HFFc6 (cell line): Measurements from ENCODE around the gene NGLY1. TPM values are rescaled to one million over a fixed set of nuclear protein-coding genes. Genes with fewer than 3 reads are reported as not detected.

Experiments
- DNase-seq: peaks from one replicate; pipeline ENCODE4 v3.0.0-alpha.2; 2018
- H3K27ac Mint-ChIP-seq: 2 replicates; pipeline ENCODE4 v1.8.0; 2020; ENCODE audit warnings: mild to moderate bottlenecking, mixed read lengths
- H3K27me3 Mint-ChIP-seq: 2 replicates; pipeline ENCODE4 v1.8.0; 2021; ENCODE audit warnings: mild to moderate bottlenecking, moderate library complexity, mixed read lengths; ENCODE audit not compliant: insufficient read depth
- H3K36me3 Mint-ChIP-seq: 2 replicates; pipeline ENCODE4 v1.8.0; 2021; ENCODE audit warnings: low read depth, mixed read lengths
- H3K4me1 Mint-ChIP-seq: 2 replicates; pipeline ENCODE4 v1.8.0; 2020; ENCODE audit warnings: low read depth, mixed read lengths
- H3K4me3 Mint-ChIP-seq: 2 replicates; pipeline ENCODE4 v1.8.0; 2020; ENCODE audit warnings: mild to moderate bottlenecking, moderate library complexity, mixed read lengths
- H3K9me3 Mint-ChIP-seq: 2 replicates; pipeline ENCODE4 v1.8.0; 2020; ENCODE audit warnings: mild to moderate bottlenecking, mixed read lengths
- CTCF ChIP-seq: fragments of 200-600 bp; sonication (generic); IDR thresholded peaks from 2 replicates; pipeline ENCODE4 v1.5.0; 2021; ENCODE audit warnings: antibody characterized with exemption, mild to moderate bottlenecking
- total RNA-seq, 6 experiments: library from RNA; stranded (reverse); fragmentation: NEBNext Ultra II Directional; extraction: Animal tissue kit (Norgen Biotek cat#: 25700); gene quantifications; 2 replicates in 1 of 6; 3 replicates in 5 of 6; pipeline ENCODE4 v1.2.3, GENCODE V29; 2021

Gene NGLY1
- total RNA-seq, 6 experiments from 2014 or later: 21.7 to 27.6 (median 24.3) TPM

GRCh38 chr3:25673738-25674298 lies 109.4 kb downstream of the NGLY1 start:
- TF ChIP-seq CTCF: no peak
- H3K9me3 Mint-ChIP-seq: no peaks in the 10 kb centered on the region
- no peak for DNase-seq
- peaks cover 6% of the 10 kb centered on the region for H3K27me3 Mint-ChIP-seq
- H3K36me3 Mint-ChIP-seq: no peaks in the 10 kb centered on the region
- no peaks in the 10 kb centered on the region for H3K4me1 Mint-ChIP-seq
- no peak overlapping the region for H3K27ac Mint-ChIP-seq
- no peak overlapping the region for H3K4me3 Mint-ChIP-seq

Other genes with a start within 250 kb of the NGLY1 start
- gene TOP2B, start 118.5 kb downstream of the NGLY1 start, total RNA-seq: 10 to 100 TPM; 69.9 to 97.1 (median 88.5) TPM
- gene OXSM, start 6.6 kb upstream of the NGLY1 start, total RNA-seq: 10 to 100 TPM in 2 of 6 experiments, 1 to 10 TPM in 4; 6.5 to 12.2 (median 7.8) TPM